Measurements from ENCODE around the gene AP1M1. TPM values are rescaled to one million over a fixed set of nuclear protein-coding genes. Genes with fewer than 3 reads are reported as not detected.

The AP1M1 gene
- total RNA-seq, 1 experiment from 2014 or later = 52.8 TPM

DNA sequence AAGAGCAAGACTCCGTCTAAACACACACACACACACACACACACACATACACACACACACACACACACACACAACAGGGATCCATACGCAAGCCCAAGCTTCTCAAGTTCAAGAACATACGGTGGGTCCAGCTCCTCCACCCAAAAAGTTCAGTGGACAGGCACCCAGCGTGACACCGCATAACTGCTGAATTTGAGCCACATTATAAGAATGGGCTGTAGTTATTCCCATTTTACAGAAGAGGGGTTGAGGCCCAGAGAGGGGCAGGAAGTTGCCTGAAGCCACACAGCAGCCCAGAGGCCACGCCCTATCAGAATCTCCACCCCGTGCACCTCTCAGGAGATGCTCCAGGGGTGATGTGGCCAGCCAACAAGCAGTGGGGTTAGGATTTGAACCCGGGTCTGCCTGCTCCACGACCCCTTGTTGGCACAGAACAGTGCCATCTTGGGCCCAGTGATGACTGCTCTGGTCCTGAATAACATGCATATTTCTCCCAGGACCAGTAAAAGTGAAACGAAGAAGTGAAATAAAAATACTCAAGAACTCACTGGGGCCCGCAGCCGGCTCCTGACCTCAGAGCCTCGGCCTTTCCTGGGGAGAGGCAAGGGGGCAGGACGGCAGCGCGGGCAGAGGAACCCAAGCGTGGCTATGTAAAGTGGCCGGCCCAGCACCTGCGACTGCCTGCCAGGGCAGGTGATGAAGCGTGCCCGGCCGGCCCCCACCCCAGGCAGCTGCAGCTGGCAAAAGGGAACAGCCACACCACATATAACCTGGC lies 61.9 kb downstream of the AP1M1 start:
- no peaks in the 10 kb centered on the region for H3K9me3 ChIP-seq (ENCODE audit: insufficient read depth, low read depth)
- no peak for DNase-seq
- CTCF ChIA-PET = no interaction called here
- H3K27me3 ChIP-seq (ENCODE audit: insufficient read depth, low read depth) = no peaks in the 10 kb centered on the region
- no peak overlapping the region for H3K4me3 ChIP-seq
- H3K4me1 ChIP-seq (replicated peaks; ENCODE audit: insufficient read depth) = no peaks in the 10 kb centered on the region
- no peak overlapping the region for H3K4me2 ChIP-seq
- intact Hi-C loops (cut with micrococcal nuclease; ENCODE audit: unreplicated experiment) = no loop called here
- no peaks in the 10 kb centered on the region for H3K9me2 ChIP-seq (ENCODE audit: insufficient read depth)
- BruUV-seq (replicated peaks) = no TSS peak
- no peak overlapping the region for H2AFZ ChIP-seq
- H4K20me1 ChIP-seq (ENCODE audit: insufficient read depth) = no peaks in the 10 kb centered on the region
- H3K27ac ChIP-seq = no peak overlapping the region
- no peaks in the 10 kb centered on the region for H3K36me3 ChIP-seq (ENCODE audit: low read depth)
- no peaks in the 10 kb centered on the region for H3K79me2 ChIP-seq (ENCODE audit: low read depth)
- peaks cover 8% of the 10 kb centered on the region; the same call in 1 of the 2 replicates for H3F3A ChIP-seq (ENCODE audit: insufficient read depth, low read depth)
- TF ChIP-seq, protein P1, sequence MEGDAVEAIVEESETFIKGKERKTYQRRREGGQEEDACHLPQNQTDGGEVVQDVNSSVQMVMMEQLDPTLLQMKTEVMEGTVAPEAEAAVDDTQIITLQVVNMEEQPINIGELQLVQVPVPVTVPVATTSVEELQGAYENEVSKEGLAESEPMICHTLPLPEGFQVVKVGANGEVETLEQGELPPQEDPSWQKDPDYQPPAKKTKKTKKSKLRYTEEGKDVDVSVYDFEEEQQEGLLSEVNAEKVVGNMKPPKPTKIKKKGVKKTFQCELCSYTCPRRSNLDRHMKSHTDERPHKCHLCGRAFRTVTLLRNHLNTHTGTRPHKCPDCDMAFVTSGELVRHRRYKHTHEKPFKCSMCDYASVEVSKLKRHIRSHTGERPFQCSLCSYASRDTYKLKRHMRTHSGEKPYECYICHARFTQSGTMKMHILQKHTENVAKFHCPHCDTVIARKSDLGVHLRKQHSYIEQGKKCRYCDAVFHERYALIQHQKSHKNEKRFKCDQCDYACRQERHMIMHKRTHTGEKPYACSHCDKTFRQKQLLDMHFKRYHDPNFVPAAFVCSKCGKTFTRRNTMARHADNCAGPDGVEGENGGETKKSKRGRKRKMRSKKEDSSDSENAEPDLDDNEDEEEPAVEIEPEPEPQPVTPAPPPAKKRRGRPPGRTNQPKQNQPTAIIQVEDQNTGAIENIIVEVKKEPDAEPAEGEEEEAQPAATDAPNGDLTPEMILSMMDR (conservative IDR thresholded peaks at IDR 0.05) = no peak
- no peak for TF ChIP-seq EZH2 (IDR thresholded peaks at IDR 0.05; ENCODE audit: low read depth)
- POLR2A ChIA-PET (ENCODE audit: unreplicated experiment) = no interaction called here

DNA sequence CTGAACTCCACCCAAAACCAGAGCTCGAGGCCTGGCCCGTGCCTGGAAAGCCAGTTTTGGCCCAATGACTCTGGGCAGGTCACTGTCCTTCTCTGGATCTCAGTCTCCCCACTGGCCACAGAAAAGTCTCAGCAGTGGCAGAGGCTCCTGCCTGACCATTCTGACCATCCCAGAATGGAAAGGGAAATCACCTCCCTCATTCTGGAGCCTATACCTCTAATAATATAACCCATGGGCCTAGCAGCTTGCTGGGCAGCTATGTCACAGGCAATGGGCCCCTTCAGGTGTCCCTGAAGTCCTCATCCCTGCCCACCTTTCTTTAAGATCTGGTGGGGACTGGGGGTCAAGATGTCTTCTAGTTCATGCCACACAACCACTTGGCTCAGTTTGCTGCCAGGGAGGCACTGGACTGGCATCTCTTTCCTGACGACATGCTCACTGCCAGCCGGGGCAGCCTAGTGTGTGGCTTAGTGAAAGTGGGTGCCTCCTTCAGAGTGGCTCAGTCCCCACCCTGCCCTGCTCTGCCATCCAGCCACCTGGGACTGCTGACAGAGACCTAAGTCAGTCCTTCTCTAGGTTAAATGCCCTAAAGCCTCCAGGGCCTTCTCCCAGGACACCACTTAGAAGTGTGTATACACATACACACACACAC lies 62.6 kb downstream of the AP1M1 start:
- H3K4me3 ChIP-seq = no peak overlapping the region
- no TSS peak for BruUV-seq (replicated peaks)
- intact Hi-C loops (cut with micrococcal nuclease; ENCODE audit: unreplicated experiment) = no loop called here
- peaks cover 6% of the 10 kb centered on the region; the same call in 1 of the 2 replicates for H3F3A ChIP-seq (ENCODE audit: insufficient read depth, low read depth)
- H3K36me3 ChIP-seq (ENCODE audit: low read depth) = no peaks in the 10 kb centered on the region
- DNase-seq = no peak
- H3K4me2 ChIP-seq = no peak overlapping the region
- no peak overlapping the region for H3K27ac ChIP-seq
- H3K4me1 ChIP-seq (replicated peaks; ENCODE audit: insufficient read depth) = no peaks in the 10 kb centered on the region
- H3K27me3 ChIP-seq (ENCODE audit: insufficient read depth, low read depth) = no peaks in the 10 kb centered on the region
- no peaks in the 10 kb centered on the region for H3K9me3 ChIP-seq (ENCODE audit: insufficient read depth, low read depth)
- ChIA-PET CTCF (no interaction called here), POLR2A (ENCODE audit: unreplicated experiment) (no interaction called here)
- no peaks in the 10 kb centered on the region for H3K79me2 ChIP-seq (ENCODE audit: low read depth)
- TF ChIP-seq EZH2 (IDR thresholded peaks at IDR 0.05; ENCODE audit: low read depth) = no peak
- TF ChIP-seq, protein P1 (conservative IDR thresholded peaks at IDR 0.05) = no peak
- H3K9me2 ChIP-seq (ENCODE audit: insufficient read depth) = no peaks in the 10 kb centered on the region
- H4K20me1 ChIP-seq (ENCODE audit: insufficient read depth) = no peaks in the 10 kb centered on the region
- no peak overlapping the region for H2AFZ ChIP-seq

DNA sequence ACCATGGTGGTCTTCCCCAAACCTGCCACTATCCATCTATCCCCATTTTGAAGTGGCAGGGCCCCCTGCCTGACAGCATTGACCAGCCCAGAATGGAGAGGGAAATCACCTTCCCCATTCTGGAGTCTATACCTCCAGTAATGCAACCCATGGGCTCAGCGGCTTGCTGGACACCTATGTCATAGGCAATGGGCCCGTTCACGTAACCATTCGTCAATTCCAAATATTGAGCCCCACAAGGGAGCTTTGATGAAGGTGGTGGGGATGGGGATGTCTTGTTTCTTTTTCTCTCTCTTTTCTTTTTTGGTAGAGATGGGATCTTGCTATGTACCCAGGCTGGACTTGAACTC lies 63.1 kb downstream of the AP1M1 start:
- Histone ChIP-seq H3K4me2 (no peak overlapping the region), H3K27ac (no peak overlapping the region), H3K4me3 (no peak overlapping the region), H3F3A (ENCODE audit: insufficient read depth, low read depth) (peaks cover 4% of the 10 kb centered on the region; the same call in 1 of the 2 replicates), H3K9me2 (ENCODE audit: insufficient read depth) (no peaks in the 10 kb centered on the region), H4K20me1 (ENCODE audit: insufficient read depth) (no peaks in the 10 kb centered on the region), H3K27me3 (ENCODE audit: insufficient read depth, low read depth) (no peaks in the 10 kb centered on the region), H3K36me3 (ENCODE audit: low read depth) (no peaks in the 10 kb centered on the region), H2AFZ (no peak overlapping the region), H3K9me3 (ENCODE audit: insufficient read depth, low read depth) (no peaks in the 10 kb centered on the region), H3K4me1 (replicated peaks; ENCODE audit: insufficient read depth) (no peaks in the 10 kb centered on the region), H3K79me2 (ENCODE audit: low read depth) (no peaks in the 10 kb centered on the region)
- BruUV-seq (replicated peaks) = no TSS peak
- intact Hi-C loops (cut with micrococcal nuclease; ENCODE audit: unreplicated experiment) = no loop called here
- DNase-seq = no peak
- TF ChIP-seq, protein P1 (conservative IDR thresholded peaks at IDR 0.05) = no peak
- TF ChIP-seq EZH2 (IDR thresholded peaks at IDR 0.05; ENCODE audit: low read depth) = no peak
- ChIA-PET POLR2A (ENCODE audit: unreplicated experiment) (no interaction called here), CTCF (no interaction called here)

Measured in PC-9 (cell line).